PC-3 (cell line): ENCODE data around the gene EPHB3. TPM values are rescaled to one million over a fixed set of nuclear protein-coding genes. Genes with fewer than 3 reads are reported as not detected.

Experiments used
- ATAC-seq: fragments of 200-7000 bp; cut with Tn5 transposase; 2 replicates; pipeline ENCODE4 v1.9.1; 2020; ENCODE audit warnings: mild to moderate bottlenecking, moderate library complexity
- BruUV-seq: library from RNA; stranded (reverse); fragments of 400-500 nt; replicated peaks from 2 replicates; lab custom pipeline; 2021; lab: Mats Ljungman, UMichigan
- CTCF ChIA-PET: fragments of 300-600 bp; sonication (Branson Sonifier 250); formaldehyde crosslinking; loops from one replicate; lab custom pipeline; 2022; ENCODE audit warnings: antibody characterized with exemption; lab: Charles Lee
- POLR2A ChIA-PET: fragments of 300-600 bp; sonication (Branson Sonifier 250); formaldehyde crosslinking; loops from one replicate; lab custom pipeline; 2022; ENCODE audit warnings: antibody characterized with exemption; ENCODE audit not compliant: unreplicated experiment; lab: Charles Lee
- DNase-seq: peaks from one replicate; pipeline ENCODE4 v3.0.0-alpha.2; 2015
- H2AFZ ChIP-seq: fragments of 300-600 bp; sonication (generic); 2 replicates; pipeline ENCODE4 v1.6.0; 2016; ENCODE audit warnings: antibody characterized with exemption, low read length
- H3F3A ChIP-seq: fragments of 300-600 bp; sonication (generic); one replicate; pipeline ENCODE4 v1.6.0; 2017; ENCODE audit warnings: antibody characterized with exemption, low read length, control low read depth, mild to moderate bottlenecking; ENCODE audit not compliant: unreplicated experiment
- H3K27ac ChIP-seq: fragments of 300-600 bp; sonication (generic); 2 replicates; pipeline ENCODE4 v1.5.1; 2016; ENCODE audit warnings: mild to moderate bottlenecking, low read length
- H3K27me3 ChIP-seq: fragments of 300-600 bp; sonication (generic); 2 replicates; pipeline ENCODE4 v1.6.1; 2016; ENCODE audit warnings: low read length, mixed read lengths
- H3K36me3 ChIP-seq: fragments of 300-600 bp; sonication (generic); 2 replicates; pipeline ENCODE4 v1.6.1; 2016; ENCODE audit warnings: low read depth, mixed run types, low read length, mixed read lengths
- H3K4me1 ChIP-seq: fragments of 300-600 bp; sonication (generic); 2 replicates; pipeline ENCODE4 v1.5.1; 2016; ENCODE audit warnings: low read length; ENCODE audit not compliant: insufficient read depth
- H3K4me2 ChIP-seq: fragments of 300-600 bp; sonication (generic); 2 replicates; pipeline ENCODE4 v1.6.0; 2016; ENCODE audit warnings: low read length
- H3K4me3 ChIP-seq: fragments of 300-600 bp; sonication (generic); 2 replicates; pipeline ENCODE4 v1.5.1; 2016; ENCODE audit warnings: mild to moderate bottlenecking, low read length, mixed read lengths
- H3K79me2 ChIP-seq: fragments of 300-600 bp; sonication (generic); 2 replicates; pipeline ENCODE4 v1.6.1; 2017; ENCODE audit warnings: low read length, mixed read lengths
- H3K9ac ChIP-seq: fragments of 300-600 bp; sonication (generic); 2 replicates; pipeline ENCODE4 v1.6.0; 2016; ENCODE audit warnings: mild to moderate bottlenecking, low read length
- H3K9me2 ChIP-seq: fragments of 300-600 bp; sonication (generic); replicated peaks from 2 replicates; pipeline ENCODE4 v1.6.1; 2016; ENCODE audit warnings: mixed run types, low read length, mixed read lengths
- H3K9me3 ChIP-seq: fragments of 300-600 bp; sonication (generic); 2 replicates; pipeline ENCODE4 v1.6.1; 2016; ENCODE audit warnings: low read length, mixed read lengths
- H4K20me1 ChIP-seq: fragments of 300-600 bp; sonication (generic); 2 replicates; pipeline ENCODE4 v1.6.1; 2016; ENCODE audit warnings: low read length, mixed read lengths
- CTCF ChIP-seq: fragments of 300-600 bp; sonication (generic); conservative IDR thresholded peaks from 2 replicates; pipeline ENCODE4 v1.5.1; 2017; ENCODE audit warnings: antibody characterized with exemption, low read depth, mild to moderate bottlenecking, low read length
- EZH2 ChIP-seq: fragments of 300-600 bp; sonication (generic); IDR thresholded peaks from one replicate; pipeline ENCODE4 v1.6.1; 2017; ENCODE audit warnings: antibody characterized with exemption, mild to moderate bottlenecking, low read length; ENCODE audit not compliant: unreplicated experiment
- EZH2phosphoT487 ChIP-seq: fragments of 300-600 bp; sonication (generic); IDR thresholded peaks from 2 replicates; pipeline ENCODE4 v1.6.1; 2018; ENCODE audit warnings: mild to moderate bottlenecking, antibody characterized with exemption, low read length, borderline replicate concordance
- intact Hi-C: fragments of 100-400 bp; cut with micrococcal nuclease; formaldehyde crosslinking; loops from 2 replicates; pipeline ENCODE4 v1.9.0; 2023
- total RNA-seq: library from RNA; depleted of rRNA; stranded (reverse); fragments of >200 nt; gene quantifications from 2 replicates; pipeline ENCODE4 v1.2.3, GENCODE V29; 2014

The EPHB3 gene
- total RNA-seq, 1 experiment from 2014 or later, result 18.2 TPM

- no peak overlapping the region for H2AFZ ChIP-seq
- no peaks in the 10 kb centered on the region for H3K4me1 ChIP-seq
- no peak for DNase-seq
- no peak overlapping the region for H3K4me3 ChIP-seq
- no peak for ATAC-seq
- no peaks in the 10 kb centered on the region for H4K20me1 ChIP-seq
- BruUV-seq, result no TSS peak
- H3K36me3 ChIP-seq, result no peaks in the 10 kb centered on the region
- H3K9ac ChIP-seq, result no peak overlapping the region
- POLR2A ChIA-PET, result no interaction called here
- H3F3A ChIP-seq, result no peaks in the 10 kb centered on the region
- H3K79me2 ChIP-seq, result no peaks in the 10 kb centered on the region
- no peak overlapping the region for H3K4me2 ChIP-seq
- H3K27ac ChIP-seq, result no peak overlapping the region
- H3K9me3 ChIP-seq, result no peaks in the 10 kb centered on the region
- intact Hi-C loops, result no loop called here
- TF ChIP-seq EZH2phosphoT487, result no peak
- TF ChIP-seq CTCF, result no peak
- no peak for TF ChIP-seq EZH2
- H3K9me2 ChIP-seq, result no peaks in the 10 kb centered on the region
- CTCF ChIA-PET, result no interaction called here
- no peaks in the 10 kb centered on the region for H3K27me3 ChIP-seq
Observed at GRCh38 chr3:184552296-184552695, 9.3 kb upstream of the EPHB3 start.

GRCh38 chr3:184552863-184553262 lies 8.7 kb upstream of the EPHB3 start:
- Histone ChIP-seq H3K36me3 (no peaks in the 10 kb centered on the region), H3K79me2 (no peaks in the 10 kb centered on the region), H3F3A (no peaks in the 10 kb centered on the region), H3K4me1 (no peaks in the 10 kb centered on the region), H3K27ac (no peak overlapping the region), H3K4me2 (no peak overlapping the region), H4K20me1 (no peaks in the 10 kb centered on the region), H3K4me3 (no peak overlapping the region), H3K27me3 (no peaks in the 10 kb centered on the region), H2AFZ (no peak overlapping the region), H3K9me3 (no peaks in the 10 kb centered on the region), H3K9ac (no peak overlapping the region), H3K9me2 (no peaks in the 10 kb centered on the region)
- BruUV-seq, result no TSS peak
- intact Hi-C loops, result no loop called here
- ChIA-PET POLR2A (no interaction called here), CTCF (no interaction called here)
- DNase-seq (no peak), ATAC-seq (no peak)
- TF ChIP-seq EZH2phosphoT487 (no peak), CTCF (no peak)

DNA sequence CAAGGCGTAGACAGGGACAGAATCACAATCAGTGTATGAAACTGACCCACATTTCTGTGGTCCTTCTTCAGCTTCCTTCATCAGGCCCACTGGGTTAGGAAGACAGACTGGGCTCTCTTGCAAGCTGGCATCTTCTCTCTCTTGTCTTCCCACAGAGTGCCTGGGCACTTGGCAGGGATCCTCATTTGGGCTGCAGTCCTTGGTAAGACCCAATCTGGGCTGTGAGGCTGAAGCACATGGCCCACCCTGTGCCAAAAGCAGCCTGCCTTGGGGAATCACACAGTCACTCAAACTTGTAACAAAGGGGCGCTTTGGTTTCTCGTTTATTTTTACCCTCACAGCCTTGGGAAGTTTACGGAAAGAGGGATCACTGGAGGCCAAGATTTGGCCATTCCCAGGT lies 8.2 kb upstream of the EPHB3 start:
- H3K4me2 ChIP-seq, result no peak overlapping the region
- ChIA-PET POLR2A (no interaction called here), CTCF (no interaction called here)
- no peaks in the 10 kb centered on the region for H3K36me3 ChIP-seq
- H4K20me1 ChIP-seq, result no peaks in the 10 kb centered on the region
- ATAC-seq (no peak), DNase-seq (no peak)
- H3K9me3 ChIP-seq, result no peaks in the 10 kb centered on the region
- no peak overlapping the region for H3K4me3 ChIP-seq
- no peaks in the 10 kb centered on the region for H3K9me2 ChIP-seq
- intact Hi-C loops, result no loop called here
- H3F3A ChIP-seq, result no peaks in the 10 kb centered on the region
- H3K79me2 ChIP-seq, result no peaks in the 10 kb centered on the region
- no TSS peak for BruUV-seq
- no peak overlapping the region for H2AFZ ChIP-seq
- no peak for TF ChIP-seq EZH2phosphoT487
- TF ChIP-seq EZH2, result no peak
- TF ChIP-seq CTCF, result no peak
- peaks cover 1% of the 10 kb centered on the region; the same call in 1 of the 2 replicates for H3K4me1 ChIP-seq
- H3K27ac ChIP-seq, result no peak overlapping the region
- no peaks in the 10 kb centered on the region for H3K27me3 ChIP-seq
- no peak overlapping the region for H3K9ac ChIP-seq
